ENCODE data around the gene METTL22.

METTL22 gene

DNA sequence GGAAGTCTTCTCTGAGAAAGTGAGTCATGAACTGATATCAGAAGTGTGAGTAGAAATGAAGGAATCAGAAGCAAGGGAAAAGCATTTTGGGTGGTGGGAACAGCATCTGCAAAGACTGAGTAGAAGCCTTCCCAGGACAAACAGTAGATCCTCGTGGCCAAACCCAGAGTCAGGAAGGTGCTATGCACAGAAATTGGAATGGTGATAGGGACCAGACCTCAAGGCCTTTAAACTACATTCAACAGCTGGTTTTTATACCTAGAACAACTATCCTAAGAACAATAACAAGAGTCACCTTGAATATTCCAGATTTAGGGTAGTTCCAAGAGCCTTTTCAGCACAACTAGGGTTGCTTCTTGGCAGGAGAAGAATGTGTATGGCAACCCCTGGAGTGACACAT lies 68.2 kb downstream of the METTL22 start:
- H3K27me3 ChIP-seq (ENCODE audit: insufficient read depth, poor library complexity, severe bottlenecking) = no peaks in the 10 kb centered on the region
- no peak overlapping the region for H3K4me3 ChIP-seq (replicated peaks; ENCODE audit: insufficient read depth, low read length)
- DNase-seq (ENCODE audit: low read depth in 1 of 2, low spot score in 1 of 2) = no peak
- TF ChIP-seq SPI1 (IDR thresholded peaks at IDR 0.05; ENCODE audit: borderline replicate concordance, low read depth) (no peak), POLR2AphosphoS5 (IDR thresholded peaks at IDR 0.05; ENCODE audit: low read depth) (no peak), GABPA (IDR thresholded peaks at IDR 0.05; ENCODE audit: low read depth) (no peak)
- TF ChIP-seq, protein P1, sequence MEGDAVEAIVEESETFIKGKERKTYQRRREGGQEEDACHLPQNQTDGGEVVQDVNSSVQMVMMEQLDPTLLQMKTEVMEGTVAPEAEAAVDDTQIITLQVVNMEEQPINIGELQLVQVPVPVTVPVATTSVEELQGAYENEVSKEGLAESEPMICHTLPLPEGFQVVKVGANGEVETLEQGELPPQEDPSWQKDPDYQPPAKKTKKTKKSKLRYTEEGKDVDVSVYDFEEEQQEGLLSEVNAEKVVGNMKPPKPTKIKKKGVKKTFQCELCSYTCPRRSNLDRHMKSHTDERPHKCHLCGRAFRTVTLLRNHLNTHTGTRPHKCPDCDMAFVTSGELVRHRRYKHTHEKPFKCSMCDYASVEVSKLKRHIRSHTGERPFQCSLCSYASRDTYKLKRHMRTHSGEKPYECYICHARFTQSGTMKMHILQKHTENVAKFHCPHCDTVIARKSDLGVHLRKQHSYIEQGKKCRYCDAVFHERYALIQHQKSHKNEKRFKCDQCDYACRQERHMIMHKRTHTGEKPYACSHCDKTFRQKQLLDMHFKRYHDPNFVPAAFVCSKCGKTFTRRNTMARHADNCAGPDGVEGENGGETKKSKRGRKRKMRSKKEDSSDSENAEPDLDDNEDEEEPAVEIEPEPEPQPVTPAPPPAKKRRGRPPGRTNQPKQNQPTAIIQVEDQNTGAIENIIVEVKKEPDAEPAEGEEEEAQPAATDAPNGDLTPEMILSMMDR (IDR thresholded peaks at IDR 0.05; ENCODE audit: insufficient read depth, low read length) = no peak
- TF ChIP-seq, protein P2, sequence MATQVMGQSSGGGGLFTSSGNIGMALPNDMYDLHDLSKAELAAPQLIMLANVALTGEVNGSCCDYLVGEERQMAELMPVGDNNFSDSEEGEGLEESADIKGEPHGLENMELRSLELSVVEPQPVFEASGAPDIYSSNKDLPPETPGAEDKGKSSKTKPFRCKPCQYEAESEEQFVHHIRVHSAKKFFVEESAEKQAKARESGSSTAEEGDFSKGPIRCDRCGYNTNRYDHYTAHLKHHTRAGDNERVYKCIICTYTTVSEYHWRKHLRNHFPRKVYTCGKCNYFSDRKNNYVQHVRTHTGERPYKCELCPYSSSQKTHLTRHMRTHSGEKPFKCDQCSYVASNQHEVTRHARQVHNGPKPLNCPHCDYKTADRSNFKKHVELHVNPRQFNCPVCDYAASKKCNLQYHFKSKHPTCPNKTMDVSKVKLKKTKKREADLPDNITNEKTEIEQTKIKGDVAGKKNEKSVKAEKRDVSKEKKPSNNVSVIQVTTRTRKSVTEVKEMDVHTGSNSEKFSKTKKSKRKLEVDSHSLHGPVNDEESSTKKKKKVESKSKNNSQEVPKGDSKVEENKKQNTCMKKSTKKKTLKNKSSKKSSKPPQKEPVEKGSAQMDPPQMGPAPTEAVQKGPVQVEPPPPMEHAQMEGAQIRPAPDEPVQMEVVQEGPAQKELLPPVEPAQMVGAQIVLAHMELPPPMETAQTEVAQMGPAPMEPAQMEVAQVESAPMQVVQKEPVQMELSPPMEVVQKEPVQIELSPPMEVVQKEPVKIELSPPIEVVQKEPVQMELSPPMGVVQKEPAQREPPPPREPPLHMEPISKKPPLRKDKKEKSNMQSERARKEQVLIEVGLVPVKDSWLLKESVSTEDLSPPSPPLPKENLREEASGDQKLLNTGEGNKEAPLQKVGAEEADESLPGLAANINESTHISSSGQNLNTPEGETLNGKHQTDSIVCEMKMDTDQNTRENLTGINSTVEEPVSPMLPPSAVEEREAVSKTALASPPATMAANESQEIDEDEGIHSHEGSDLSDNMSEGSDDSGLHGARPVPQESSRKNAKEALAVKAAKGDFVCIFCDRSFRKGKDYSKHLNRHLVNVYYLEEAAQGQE (IDR thresholded peaks at IDR 0.05; ENCODE audit: insufficient replicate concordance, low read depth) = no peak
- no peak overlapping the region for H3K27ac ChIP-seq (replicated peaks)

DNA sequence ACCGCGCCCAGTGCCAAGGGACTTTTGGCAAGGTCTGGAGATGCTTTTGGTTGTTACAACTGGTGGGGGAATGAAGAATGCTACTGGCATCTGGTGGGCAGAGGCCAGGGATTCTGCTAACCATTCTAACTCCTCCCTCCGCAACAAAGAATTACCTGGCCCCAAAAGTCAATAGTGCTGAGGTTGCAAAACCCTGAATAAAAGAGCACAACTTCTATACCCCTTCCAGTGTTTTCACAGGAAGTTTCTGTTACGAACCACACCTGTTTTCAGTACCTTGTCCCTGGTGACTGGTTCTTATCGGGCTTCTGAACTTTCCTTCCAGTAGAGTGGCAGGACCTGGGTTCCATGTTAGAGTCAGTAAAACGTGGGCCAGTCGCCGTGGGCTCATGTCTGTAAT lies 70.2 kb downstream of the METTL22 start:
- DNase-seq (ENCODE audit: low read depth in 1 of 2, low spot score in 1 of 2) = no peak
- H3K27me3 ChIP-seq (ENCODE audit: insufficient read depth, poor library complexity, severe bottlenecking) = no peaks in the 10 kb centered on the region
- no peak overlapping the region for H3K27ac ChIP-seq (replicated peaks)
- H3K4me3 ChIP-seq (replicated peaks; ENCODE audit: insufficient read depth, low read length) = no peak overlapping the region
- TF ChIP-seq SPI1 (IDR thresholded peaks at IDR 0.05; ENCODE audit: borderline replicate concordance, low read depth) = no peak
- no peak for TF ChIP-seq POLR2AphosphoS5 (IDR thresholded peaks at IDR 0.05; ENCODE audit: low read depth)
- TF ChIP-seq, protein P1 (IDR thresholded peaks at IDR 0.05; ENCODE audit: insufficient read depth, low read length) = no peak
- TF ChIP-seq GABPA (IDR thresholded peaks at IDR 0.05; ENCODE audit: low read depth) = no peak

DNA sequence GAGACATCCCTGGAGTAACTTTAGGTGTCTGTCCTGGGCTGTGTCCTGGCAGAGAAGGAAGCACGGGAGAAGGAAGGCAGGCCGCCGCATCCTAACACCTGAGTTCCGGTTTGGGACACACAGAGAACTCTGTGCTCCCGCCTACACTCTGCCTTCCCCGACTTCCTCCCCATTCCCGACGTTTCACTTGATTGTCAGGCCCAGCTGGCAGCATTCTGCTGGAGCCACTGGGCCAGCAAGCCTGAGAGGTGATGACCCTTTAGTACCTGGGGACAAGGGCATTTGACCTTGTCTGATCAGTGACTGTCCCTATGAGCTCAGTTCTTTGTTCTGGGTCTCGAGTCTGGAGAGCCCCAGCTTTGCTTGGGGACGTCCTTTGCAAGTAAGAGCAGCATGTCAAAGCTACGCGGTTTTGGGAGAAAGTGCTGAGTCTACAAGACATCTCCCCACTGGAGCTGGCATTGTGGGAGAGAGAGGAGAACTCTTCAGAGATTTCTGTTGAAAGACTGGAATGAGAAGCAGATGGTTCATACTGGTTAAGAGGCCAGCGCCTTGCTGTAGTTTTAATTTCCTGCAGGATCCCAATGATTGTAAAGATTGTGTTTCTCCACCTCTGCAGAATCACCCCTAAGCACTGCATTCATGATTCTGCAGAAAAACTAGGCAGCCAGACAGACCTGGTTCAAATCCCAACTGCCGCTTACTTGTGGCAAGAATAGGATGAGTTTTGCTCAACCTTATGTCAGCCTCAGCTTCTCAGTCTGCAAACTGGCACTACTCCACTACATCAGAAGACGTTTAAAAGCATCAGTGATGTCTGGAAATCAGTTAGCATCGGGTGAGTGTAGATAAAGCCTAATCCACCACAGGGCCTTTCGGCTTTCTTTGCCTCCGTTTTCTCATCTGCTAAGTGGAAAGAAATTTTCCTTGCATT lies 73.6 kb downstream of the METTL22 start:
- no peak for DNase-seq (ENCODE audit: low read depth in 1 of 2, low spot score in 1 of 2)
- no peak overlapping the region for H3K27ac ChIP-seq (replicated peaks)
- H3K27me3 ChIP-seq (ENCODE audit: insufficient read depth, poor library complexity, severe bottlenecking) = no peaks in the 10 kb centered on the region
- no peak overlapping the region for H3K4me3 ChIP-seq (replicated peaks; ENCODE audit: insufficient read depth, low read length)
- no peak for TF ChIP-seq POLR2AphosphoS5 (IDR thresholded peaks at IDR 0.05; ENCODE audit: low read depth)
- no peak for TF ChIP-seq SPI1 (IDR thresholded peaks at IDR 0.05; ENCODE audit: borderline replicate concordance, low read depth)
- TF ChIP-seq, protein P1 (IDR thresholded peaks at IDR 0.05; ENCODE audit: insufficient read depth, low read length) = no peak
- TF ChIP-seq GABPA (IDR thresholded peaks at IDR 0.05; ENCODE audit: low read depth) = no peak
- TF ChIP-seq, protein P2 (IDR thresholded peaks at IDR 0.05; ENCODE audit: insufficient replicate concordance, low read depth) = no peak
